Measurements from ENCODE around the gene BSX.

GRCh38 chr11:122981388-122982264 is at the start of gene BSX:
- TF ChIP-seq POLR2A (IDR thresholded peaks at IDR 0.05) (no peak), CTCF (IDR thresholded peaks at IDR 0.05) (no peak)

Data from esophagus squamous epithelium (tissue), 4 donors.